HS-27A (cell line): Measurements from ENCODE around the gene UMODL1.

Experiments used
- DNase-seq: peaks from one replicate; pipeline ENCODE4 v3.0.0-alpha.2; 2012; ENCODE audit warnings: low read depth, missing footprints

UMODL1 gene

DNA sequence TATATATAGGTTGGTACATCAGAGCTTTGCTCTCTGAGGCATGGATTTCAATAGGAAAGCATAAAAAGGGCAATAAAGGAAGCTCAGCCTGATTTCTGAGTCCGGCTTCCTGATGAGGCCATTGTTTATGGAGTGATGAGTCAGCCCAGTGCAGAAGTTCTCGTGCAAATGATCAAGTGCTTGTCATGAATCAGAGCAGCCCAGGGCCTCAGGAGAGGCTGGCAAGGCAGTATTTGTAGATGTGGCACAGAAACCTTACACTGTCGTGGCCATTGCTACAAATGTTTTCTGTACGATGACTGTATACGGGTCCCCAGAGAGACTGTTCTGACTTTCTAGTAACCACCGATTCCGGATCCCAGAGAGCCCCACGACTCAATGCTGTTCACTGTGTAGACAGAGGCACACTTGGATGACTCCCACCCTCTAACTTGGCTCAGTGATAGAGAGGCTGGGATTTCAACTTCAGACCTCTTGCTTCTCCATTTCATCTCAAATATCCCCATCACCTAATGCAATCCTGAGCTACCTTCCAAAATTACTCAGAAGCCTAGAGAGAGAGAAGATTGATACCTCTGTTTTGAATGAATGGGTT lies 26.8 kb downstream of the UMODL1 start:
- peak; percentile 68 for DNase-seq

DNA sequence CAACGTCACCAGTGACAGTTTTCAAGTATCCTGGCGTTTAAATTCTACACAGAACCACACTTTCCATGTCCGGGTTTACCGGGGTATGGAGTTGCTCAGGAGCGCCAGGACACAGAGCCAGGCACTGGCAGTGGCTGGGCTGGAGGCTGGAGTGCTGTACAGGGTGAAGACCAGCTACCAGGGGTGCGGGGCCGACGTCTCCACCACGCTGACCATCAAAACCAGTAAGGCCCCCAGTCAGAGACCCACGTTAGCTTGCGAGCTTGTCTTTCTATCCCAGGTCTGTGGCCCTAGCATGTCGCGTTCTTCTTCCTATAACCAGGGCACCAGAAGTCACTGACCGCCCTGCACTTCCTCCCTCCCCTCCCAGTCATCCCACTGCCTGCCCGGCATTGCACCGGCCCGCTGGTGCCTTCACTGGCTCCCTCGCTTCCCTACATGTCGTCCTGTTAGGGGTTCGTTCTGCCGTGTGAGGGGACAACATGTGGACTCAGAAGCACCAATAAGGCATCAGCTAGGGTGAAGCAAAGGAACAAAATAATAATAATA lies 27.9 kb downstream of the UMODL1 start:
- no peak for DNase-seq

- DNase-seq, result no peak
Measured at GRCh38 chr21:42101246-42101645, 30.1 kb downstream of the UMODL1 start.

GRCh38 chr21:42102076-42102475 lies 31.0 kb downstream of the UMODL1 start:
- DNase-seq, result no peak

GRCh38 chr21:42102526-42102925 lies 31.4 kb downstream of the UMODL1 start:
- DNase-seq, result no peak

- DNase-seq, result no peak
Measured at GRCh38 chr21:42102991-42103390, 31.9 kb downstream of the UMODL1 start.

GRCh38 chr21:42103843-42104242 lies 32.7 kb downstream of the UMODL1 start:
- no peak for DNase-seq

GRCh38 chr21:42105476-42106315 lies 34.6 kb downstream of the UMODL1 start:
- no peak for DNase-seq

DNA sequence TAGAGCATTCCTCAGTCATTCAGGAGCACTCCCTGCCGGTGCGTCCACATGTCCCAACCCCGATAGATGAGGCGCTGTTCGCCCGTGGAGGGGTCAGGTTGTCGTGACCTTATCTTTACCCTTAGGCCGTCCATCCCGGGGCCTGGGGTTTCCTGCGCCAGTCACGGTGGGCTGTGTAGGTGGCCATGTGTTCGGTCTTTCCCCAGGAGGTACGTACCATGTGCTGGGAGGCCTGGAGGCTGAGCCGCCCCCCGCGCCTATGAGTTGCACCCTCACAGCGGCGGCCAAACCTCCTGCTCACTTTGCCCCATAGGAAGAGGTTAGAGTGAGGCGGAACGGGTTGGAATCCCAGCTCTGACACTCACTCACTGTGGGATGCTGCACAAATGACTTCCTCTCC lies 35.3 kb downstream of the UMODL1 start:
- no peak for DNase-seq

DNA sequence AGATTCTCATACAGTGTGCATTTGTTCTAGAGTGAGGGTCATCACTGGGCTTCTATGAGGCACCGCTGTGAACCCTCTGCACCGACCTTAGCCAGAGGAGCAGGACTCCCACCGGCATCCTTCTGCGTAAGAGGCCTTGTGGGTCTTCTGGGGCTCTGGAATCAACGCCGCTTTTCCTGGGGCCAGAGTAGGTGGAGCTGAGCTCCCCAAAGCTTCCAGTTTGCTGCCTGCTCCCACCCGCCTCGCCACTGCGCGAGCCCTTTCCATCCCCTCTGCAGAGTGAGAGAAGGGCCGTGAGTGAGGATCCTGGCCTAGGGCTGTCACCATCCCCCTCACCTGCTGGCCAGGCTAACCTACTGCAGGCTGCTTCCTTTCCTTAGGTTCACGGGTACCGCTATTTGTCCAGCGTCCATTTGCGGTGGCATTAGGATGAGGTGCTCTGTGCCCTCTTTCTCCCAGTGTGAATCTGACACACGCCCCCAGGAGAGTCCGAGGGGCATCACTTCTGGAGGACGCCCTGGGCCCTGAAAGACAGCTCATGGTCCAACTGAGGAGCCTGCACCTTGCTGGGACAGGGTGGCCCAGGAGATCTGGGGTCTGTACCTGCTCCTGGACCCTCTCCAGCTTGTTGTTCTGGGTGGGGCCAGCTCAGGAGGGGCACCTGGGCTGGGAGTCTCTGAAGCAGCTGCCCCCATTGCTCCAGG lies 36.2 kb downstream of the UMODL1 start:
- DNase-seq, result no peak

GRCh38 chr21:42107881-42108553 lies 36.9 kb downstream of the UMODL1 start:
- DNase-seq, result no peak

- no peak for DNase-seq
Measured at GRCh38 chr21:42108554-42109340, 37.6 kb downstream of the UMODL1 start.

DNA sequence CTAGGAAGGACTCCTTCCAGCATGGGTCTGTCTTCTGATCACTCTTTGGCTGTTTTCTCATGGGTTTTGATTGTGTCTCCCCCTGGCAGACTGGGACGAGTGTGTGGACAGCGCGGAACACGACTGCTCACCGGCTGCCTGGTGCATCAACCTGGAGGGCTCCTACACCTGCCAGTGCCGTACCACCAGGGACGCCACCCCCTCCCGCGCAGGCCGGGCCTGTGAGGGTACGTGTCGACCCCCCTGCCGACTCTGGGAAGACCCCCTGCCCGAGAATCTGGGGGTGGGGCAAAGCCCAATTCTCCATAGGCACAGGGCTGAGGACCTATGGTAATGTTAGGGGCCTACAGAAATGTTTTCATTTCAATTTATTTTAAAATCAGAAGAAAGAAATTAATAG lies 38.4 kb downstream of the UMODL1 start:
- no peak for DNase-seq

DNA sequence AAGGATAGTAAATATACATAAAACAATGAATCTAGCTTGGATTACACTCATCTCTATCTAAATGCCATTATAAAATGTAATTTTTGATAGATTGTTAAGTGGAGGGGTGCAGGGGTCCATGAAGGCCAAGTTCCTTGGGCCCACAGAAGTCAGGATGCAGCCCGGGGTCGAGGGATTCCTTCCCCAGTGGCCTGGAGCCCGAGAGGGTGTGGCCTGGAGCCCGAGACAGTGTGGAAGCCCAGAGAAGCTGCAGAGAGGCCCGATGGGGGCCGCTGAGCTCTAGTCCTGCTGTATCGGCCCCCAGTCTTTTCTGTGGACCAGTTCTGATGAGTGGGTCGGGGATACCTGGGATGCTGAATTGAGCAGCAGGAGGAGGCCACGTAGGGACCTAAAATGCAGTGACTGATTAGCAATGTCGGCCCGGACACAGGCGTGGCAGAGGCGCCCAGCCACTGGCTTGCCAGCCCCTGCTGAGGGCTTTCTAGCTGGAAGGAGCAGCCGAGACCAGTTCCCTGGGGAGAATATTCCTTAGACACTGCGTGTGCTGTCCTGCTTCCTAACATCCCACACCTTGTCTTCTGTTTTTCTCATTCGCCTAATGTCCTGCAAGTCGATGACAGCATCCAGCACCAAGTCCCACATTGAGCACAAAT lies 38.9 kb downstream of the UMODL1 start:
- no peak for DNase-seq

DNA sequence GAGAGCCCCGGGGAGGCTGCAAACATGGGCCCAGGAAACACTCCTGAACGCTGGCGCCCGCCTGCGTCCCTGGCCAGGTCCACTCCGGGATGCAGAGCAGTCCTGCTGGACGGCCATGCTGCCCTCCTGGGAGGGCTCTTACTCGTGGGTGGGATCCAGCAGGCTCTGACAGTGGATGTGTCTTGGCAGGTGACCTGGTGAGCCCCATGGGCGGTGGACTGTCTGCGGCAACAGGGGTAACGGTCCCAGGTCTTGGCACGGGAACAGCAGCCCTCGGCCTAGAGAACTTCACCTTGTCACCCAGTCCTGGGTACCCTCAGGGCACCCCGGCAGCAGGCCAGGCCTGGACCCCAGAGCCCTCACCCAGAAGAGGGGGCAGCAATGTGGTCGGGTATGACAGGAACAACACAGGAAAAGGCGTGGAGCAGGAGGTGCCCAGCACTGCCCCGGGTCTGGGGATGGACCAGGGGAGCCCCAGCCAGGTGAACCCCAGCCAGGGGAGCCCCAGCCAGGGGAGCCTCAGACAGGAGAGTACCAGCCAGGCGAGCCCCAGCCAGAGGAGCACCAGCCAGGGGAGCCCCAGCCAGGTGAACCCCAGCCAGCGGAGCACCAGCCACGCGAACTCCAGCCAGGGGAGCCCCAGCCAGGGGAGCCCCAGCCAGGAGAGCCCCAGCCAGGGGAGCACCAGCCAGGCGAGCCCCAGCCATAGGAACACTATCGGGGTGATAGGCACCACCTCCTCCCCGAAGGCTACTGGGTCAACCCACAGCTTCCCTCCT lies 39.8 kb downstream of the UMODL1 start:
- no peak for DNase-seq

DNA sequence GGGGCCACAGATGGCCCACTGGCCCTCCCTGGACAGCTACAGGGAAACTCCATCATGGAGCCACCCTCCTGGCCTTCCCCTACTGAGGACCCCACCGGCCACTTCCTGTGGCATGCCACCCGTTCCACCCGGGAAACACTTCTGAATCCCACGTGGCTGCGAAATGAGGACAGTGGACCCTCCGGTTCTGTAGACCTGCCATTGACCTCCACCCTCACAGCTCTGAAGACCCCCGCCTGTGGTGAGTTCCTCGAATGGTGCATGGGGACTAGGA lies 40.3 kb downstream of the UMODL1 start:
- DNase-seq, result no peak

- no peak for DNase-seq
Measured at GRCh38 chr21:42111811-42112210, 40.7 kb downstream of the UMODL1 start.

DNA sequence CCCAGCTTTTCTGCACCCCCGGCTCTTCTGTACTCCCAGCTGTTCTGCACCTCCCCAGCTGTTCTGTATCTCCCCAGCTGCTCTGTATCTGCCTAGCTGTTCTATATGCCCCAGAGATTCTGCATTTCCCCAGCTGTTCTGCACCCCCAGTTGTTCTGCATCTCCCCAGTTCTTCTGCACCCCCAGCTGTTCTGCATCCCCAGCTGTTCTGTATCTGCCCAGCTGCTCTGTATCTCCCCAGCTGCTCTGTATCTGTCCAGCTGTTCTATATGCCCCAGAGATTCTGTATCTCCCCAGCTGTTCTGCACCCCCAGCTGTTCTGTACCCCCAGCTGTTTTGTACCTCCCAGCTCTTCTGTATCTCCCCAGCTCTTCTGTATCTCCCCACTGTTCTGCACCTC lies 41.1 kb downstream of the UMODL1 start:
- DNase-seq, result no peak

DNA sequence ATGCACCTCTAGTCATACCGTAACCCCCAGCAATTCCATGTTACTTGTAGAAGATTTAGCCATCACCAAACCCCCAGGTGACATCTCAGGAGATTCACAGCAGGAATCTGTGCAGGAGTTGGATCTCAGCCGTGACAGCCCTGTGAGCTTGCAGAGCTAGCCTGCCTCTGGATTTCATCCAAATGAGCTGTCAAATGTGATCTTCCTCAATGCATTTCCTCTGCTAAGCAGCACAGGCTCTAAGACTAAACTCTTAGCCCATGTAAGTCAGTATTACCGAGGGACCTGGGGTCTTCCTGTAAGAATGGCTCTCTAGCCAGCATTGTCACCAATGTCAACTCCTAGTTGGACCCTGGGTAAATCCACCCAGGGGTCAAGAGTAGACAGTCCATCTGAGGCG lies 41.7 kb downstream of the UMODL1 start:
- DNase-seq, result no peak

GRCh38 chr21:42113926-42114409 lies 42.9 kb downstream of the UMODL1 start:
- no peak for DNase-seq
